ENCODE measurements around the gene CD82. TPM values are rescaled to one million over a fixed set of nuclear protein-coding genes. Genes with fewer than 3 reads are reported as not detected.

The CD82 gene
- total RNA-seq, 1 donor from 2014 or later = 144 TPM

DNA sequence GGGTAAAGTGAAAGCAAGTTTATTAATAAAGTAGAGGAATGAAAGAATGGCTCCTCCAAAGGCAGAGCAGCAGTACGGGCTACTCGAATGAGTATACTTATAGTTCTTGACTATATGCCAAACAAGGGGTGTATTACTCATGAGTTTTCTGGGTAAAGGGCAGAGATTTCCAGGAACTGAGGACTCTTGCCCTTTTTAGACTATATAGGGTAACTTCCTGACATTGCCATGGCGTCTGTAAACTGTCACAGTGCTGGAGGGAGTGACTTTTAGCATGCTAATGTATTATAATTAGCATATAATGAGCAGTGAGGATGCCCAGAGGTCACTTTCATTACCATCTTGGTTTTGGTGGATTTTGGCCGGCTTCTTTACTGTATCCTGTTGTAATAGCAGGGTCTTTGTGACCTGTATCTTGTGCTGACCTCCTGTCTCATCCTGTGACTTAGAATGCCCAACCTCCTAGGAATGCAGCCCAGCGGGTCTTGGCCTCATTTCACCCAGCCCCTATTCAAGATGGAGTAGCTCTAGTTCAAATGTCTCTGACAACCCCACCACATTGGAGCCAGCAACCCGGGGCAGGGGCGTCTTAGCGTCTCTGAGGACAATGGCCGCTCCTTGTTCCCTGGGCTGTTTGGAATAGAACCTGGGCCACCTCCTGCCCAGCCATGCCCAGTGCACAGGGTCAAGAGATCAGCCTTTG lies 34.9 kb upstream of the CD82 start:
- intact Hi-C loops (cut with DNase I) = no loop called here
- peak; percentile 50 for ATAC-seq
- H3K36me3 ChIP-seq = no peaks in the 10 kb centered on the region

DNA sequence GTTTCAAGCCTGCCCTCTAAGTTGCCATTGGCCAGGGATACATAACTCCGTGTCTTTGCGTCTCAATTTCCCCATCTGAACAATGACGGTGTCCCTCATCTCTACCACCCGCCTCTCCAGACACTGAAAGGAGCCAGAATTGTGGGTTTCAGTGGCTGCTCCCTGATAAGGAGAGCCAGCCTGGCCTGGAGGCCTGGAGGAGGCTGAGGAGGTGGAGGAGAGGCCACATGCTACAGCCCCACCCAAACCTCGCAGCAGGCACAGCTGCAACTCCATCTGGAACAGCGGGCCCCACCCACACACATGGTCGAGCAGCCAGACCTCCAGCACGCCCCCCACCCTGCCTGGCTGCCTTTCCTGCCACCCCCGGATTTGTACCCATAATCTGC lies 34.4 kb upstream of the CD82 start:
- no peak overlapping the region for H3K4me3 ChIP-seq
- peak; percentile 57 for ATAC-seq
- DNase-seq = no peak
- no peak for TF ChIP-seq CTCF (IDR thresholded peaks at IDR 0.05)
- H3K9me3 ChIP-seq = no peaks in the 10 kb centered on the region
- H3K27ac ChIP-seq = no peak overlapping the region
- intact Hi-C loops (cut with DNase I) = no loop called here
- H3K36me3 ChIP-seq = no peaks in the 10 kb centered on the region
- H3K4me1 ChIP-seq = peaks cover 15% of the 10 kb centered on the region
- peaks cover 3% of the 10 kb centered on the region for H3K27me3 ChIP-seq

More for the DNA sequence above, 34.9 kb upstream of the CD82 start:
- TF ChIP-seq CTCF (IDR thresholded peaks at IDR 0.05) = no peak
- H3K9me3 ChIP-seq = no peaks in the 10 kb centered on the region
- no peak overlapping the region for H3K27ac ChIP-seq
- DNase-seq = no peak
- H3K4me1 ChIP-seq = peaks cover 15% of the 10 kb centered on the region
- H3K4me3 ChIP-seq = no peak overlapping the region
- peaks cover 3% of the 10 kb centered on the region for H3K27me3 ChIP-seq

- TF ChIP-seq CTCF (IDR thresholded peaks at IDR 0.05) = no peak
- no peak overlapping the region for H3K4me3 ChIP-seq
- no peaks in the 10 kb centered on the region for H3K36me3 ChIP-seq
- H3K27me3 ChIP-seq = peaks cover 2% of the 10 kb centered on the region
- H3K4me1 ChIP-seq = peaks cover 10% of the 10 kb centered on the region
- no peak overlapping the region for H3K27ac ChIP-seq
- H3K9me3 ChIP-seq = no peaks in the 10 kb centered on the region
- ATAC-seq (no peak), DNase-seq (no peak)
- intact Hi-C loops (cut with DNase I) = no loop called here
Observed at GRCh38 chr11:44531636-44532035, 33.8 kb upstream of the CD82 start.

DNA sequence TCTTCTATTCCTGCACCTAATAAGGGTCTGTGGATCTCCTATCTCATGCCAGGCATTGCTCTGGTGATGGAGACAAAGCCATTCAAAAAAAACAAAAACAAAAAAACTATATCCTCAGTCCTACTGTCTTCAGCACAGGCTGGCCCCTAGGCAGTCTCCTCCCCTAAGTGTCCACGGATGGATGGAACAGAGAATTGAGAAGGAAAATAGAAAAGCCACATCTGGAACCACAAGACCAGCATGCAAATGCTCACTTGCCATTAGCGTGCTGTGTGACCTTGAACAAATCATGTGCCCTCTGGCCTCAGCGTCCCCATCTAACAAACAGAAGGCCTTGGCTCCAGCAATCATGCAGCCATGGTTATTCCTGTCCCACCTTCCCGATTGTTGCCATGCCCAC lies 32.7 kb upstream of the CD82 start:
- Histone ChIP-seq H3K9me3 (no peaks in the 10 kb centered on the region), H3K4me1 (peaks cover 6% of the 10 kb centered on the region), H3K36me3 (no peaks in the 10 kb centered on the region), H3K27me3 (no peaks in the 10 kb centered on the region), H3K27ac (no peak overlapping the region), H3K4me3 (no peak overlapping the region)
- no peak for TF ChIP-seq CTCF (IDR thresholded peaks at IDR 0.05)
- intact Hi-C loops (cut with DNase I) = no loop called here
- DNase-seq (no peak), ATAC-seq (no peak)

GRCh38 chr11:44533921-44534711 lies 31.3 kb upstream of the CD82 start:
- TF ChIP-seq CTCF (IDR thresholded peaks at IDR 0.05) = no peak
- no peaks in the 10 kb centered on the region for H3K27me3 ChIP-seq
- H3K4me3 ChIP-seq = no peak overlapping the region
- H3K36me3 ChIP-seq = no peaks in the 10 kb centered on the region
- H3K4me1 ChIP-seq = peaks cover 6% of the 10 kb centered on the region
- no peak for ATAC-seq
- intact Hi-C loops (cut with DNase I) = no loop called here
- DNase-seq = no peak
- H3K27ac ChIP-seq = no peak overlapping the region
- no peaks in the 10 kb centered on the region for H3K9me3 ChIP-seq

All from upper lobe of right lung (tissue), 1 donor.